Activated T-cell treated with anti-CD3 and anti-CD28 coated beads, Interleukin-2, amount 50 U/mL, for 4 hours (primary cell): ENCODE results near the gene CRYZ. TPM values are rescaled to one million over a fixed set of nuclear protein-coding genes. Genes with fewer than 3 reads are reported as not detected.
"Not testable (repeated sequence)": the region's sequence is repeated elsewhere in the genome, so short reads cannot be mapped to it uniquely, and the experiment has no call there.

Experiments
- ATAC-seq, 2 donors: fragments of 200-7000 bp; cut with Tn5 transposase; one replicate each; pipeline ENCODE4 v1.10.0; 2021
- DNase-seq: peaks from one replicate; pipeline ENCODE4 v3.0.0-alpha.2; 2020
- H3K27me3 Mint-ChIP-seq: one replicate; pipeline ENCODE4 v1.8.0; 2021; ENCODE audit warnings: low read depth, mixed read lengths
- H3K36me3 Mint-ChIP-seq: one replicate; pipeline ENCODE4 v1.8.0; 2022; ENCODE audit warnings: mixed read lengths; ENCODE audit not compliant: insufficient read depth
- H3K4me1 Mint-ChIP-seq: one replicate; pipeline ENCODE4 v1.8.0; 2021; ENCODE audit warnings: low read depth, mixed read lengths
- H3K4me3 Mint-ChIP-seq: one replicate; pipeline ENCODE4 v1.8.0; 2021; ENCODE audit warnings: mild to moderate bottlenecking, moderate library complexity, mixed read lengths
- H3K9me3 Mint-ChIP-seq: one replicate; pipeline ENCODE4 v1.8.0; 2021; ENCODE audit warnings: mixed read lengths
- total RNA-seq, 3 donors: library from RNA; stranded (reverse); gene quantifications; one replicate each; pipeline ENCODE4 v1.2.1, GENCODE V29; 2021

The CRYZ gene
- total RNA-seq, 3 donors from 2014 or later, result 6.9 to 12.3 (median 7.9) TPM

GRCh38 chr1:74681449-74681848, 51.4 kb downstream of the CRYZ start:
- no peak overlapping the region for H3K4me3 Mint-ChIP-seq
- ATAC-seq, result no peak
- peaks cover 6% of the 10 kb centered on the region for H3K27me3 Mint-ChIP-seq
- no peaks in the 10 kb centered on the region for H3K4me1 Mint-ChIP-seq
- H3K36me3 Mint-ChIP-seq, result no peaks in the 10 kb centered on the region
- DNase-seq, result no peak
- H3K9me3 Mint-ChIP-seq, result no peaks in the 10 kb centered on the region

- no peaks in the 10 kb centered on the region for H3K9me3 Mint-ChIP-seq
- ATAC-seq (no peak), DNase-seq (no peak)
- no peaks in the 10 kb centered on the region for H3K4me1 Mint-ChIP-seq
- H3K36me3 Mint-ChIP-seq, result no peaks in the 10 kb centered on the region
- no peak overlapping the region for H3K4me3 Mint-ChIP-seq
- H3K27me3 Mint-ChIP-seq, result peaks cover 6% of the 10 kb centered on the region
Measured at GRCh38 chr1:74681001-74681400, 51.8 kb downstream of the CRYZ start.

GRCh38 chr1:74679811-74680210, 53.0 kb downstream of the CRYZ start:
- H3K27me3 Mint-ChIP-seq, result peaks cover 9% of the 10 kb centered on the region
- H3K4me1 Mint-ChIP-seq, result no peaks in the 10 kb centered on the region
- no peak for ATAC-seq
- DNase-seq, result no peak
- H3K9me3 Mint-ChIP-seq, result no peaks in the 10 kb centered on the region
- no peaks in the 10 kb centered on the region for H3K36me3 Mint-ChIP-seq
- no peak overlapping the region for H3K4me3 Mint-ChIP-seq

GRCh38 chr1:74677926-74678325, 54.9 kb downstream of the CRYZ start:
- no peak for ATAC-seq
- no peak overlapping the region for H3K4me3 Mint-ChIP-seq

GRCh38 chr1:74674278-74675048, 58.4 kb downstream of the CRYZ start:
- Mint-ChIP-seq H3K4me3 (no peak overlapping the region), H3K36me3 (no peaks in the 10 kb centered on the region), H3K27me3 (peaks cover 27% of the 10 kb centered on the region), H3K4me1 (no peaks in the 10 kb centered on the region), H3K9me3 (peaks cover 6% of the 10 kb centered on the region)
- no peak for DNase-seq
- ATAC-seq, result no peak

More at GRCh38 chr1:74677926-74678325, 54.9 kb downstream of the CRYZ start:
- no peak for DNase-seq
- H3K4me1 Mint-ChIP-seq, result no peaks in the 10 kb centered on the region
- no peaks in the 10 kb centered on the region for H3K36me3 Mint-ChIP-seq
- no peaks in the 10 kb centered on the region for H3K9me3 Mint-ChIP-seq
- H3K27me3 Mint-ChIP-seq, result peaks cover 18% of the 10 kb centered on the region

- Mint-ChIP-seq H3K4me3 (no peak within 1 kb of the TSS), H3K36me3 (no peaks in the 10 kb centered on the region), H3K9me3 (peaks cover 6% of the 10 kb centered on the region), H3K4me1 (no peaks in the 10 kb centered on the region), H3K27me3 (peaks cover 32% of the 10 kb centered on the region)
- DNase-seq (no peak), ATAC-seq (no peak)
Measured at GRCh38 chr1:74673351-74674111, 59.3 kb downstream of the CRYZ start, which contains the start of gene ERICH3. Gene ERICH3, minus strand, starts transcription at chr1:74673792. Its CDS starts 273 bp downstream, at chr1:74673519.

GRCh38 chr1:74670866-74671265, 62.0 kb downstream of the CRYZ start:
- H3K4me3 Mint-ChIP-seq, H3K9me3 Mint-ChIP-seq, H3K36me3 Mint-ChIP-seq, ATAC-seq, DNase-seq, H3K4me1 Mint-ChIP-seq: not testable (repeated sequence)
- peaks cover 35% of the 10 kb centered on the region for H3K27me3 Mint-ChIP-seq

Other genes starting within 250 kb of the CRYZ start
- gene LRRC53, start 220.4 kb downstream of the CRYZ start, total RNA-seq, result not detected
- not detected for gene ERICH3, start 59.3 kb downstream of the CRYZ start, total RNA-seq
- gene TYW3, start 102 bp upstream of the CRYZ start, total RNA-seq, result 10 to 100 TPM; 36.9 to 57.3 (median 46.9) TPM